HCT116 (cell line): Measurements from ENCODE around the gene FOXF1. TPM values are rescaled to one million over a fixed set of nuclear protein-coding genes. Genes with fewer than 3 reads are reported as not detected.

Experiments used
- ATAC-seq: fragments of 200-7000 bp; cut with Tn5 transposase; 2 replicates; pipeline ENCODE4 v1.9.1; 2020; ENCODE audit warnings: mild to moderate bottlenecking, moderate library complexity
- BruUV-seq: library from RNA; stranded (reverse); fragments of 400-500 nt; replicated peaks from 2 replicates; lab custom pipeline; 2021; lab: Mats Ljungman, UMichigan
- CTCF ChIA-PET: fragments of 300-600 bp; sonication (Branson Sonifier 250); formaldehyde crosslinking; loops from one replicate; lab custom pipeline; 2021; ENCODE audit warnings: antibody characterized with exemption; lab: Charles Lee
- POLR2A ChIA-PET: fragments of 300-600, 350-600 bp; sonication (Branson Sonifier 250); formaldehyde crosslinking; loops from one replicate; lab custom pipeline; 2021; ENCODE audit warnings: antibody characterized with exemption; lab: Charles Lee
- RAD21 ChIA-PET, 2 experiments: fragments of 300-600 bp; sonication (Branson Sonifier 250); formaldehyde crosslinking; loops; one replicate each; lab custom pipeline; 2023; ENCODE audit warnings: low total read pairs in 2 of 2; ENCODE audit not compliant: uncharacterized antibody in 2 of 2, unreplicated experiment in 2 of 2, low non-redundant PET in 1 of 2; lab: Charles Lee
- DNase-seq: peaks from one replicate; pipeline ENCODE4 v3.0.0-alpha.2; 2010; ENCODE audit warnings: low read depth, low spot score
- H2AFZ ChIP-seq: fragments of 200-600 bp; shearing (Covaris generic), sonication (generic); 2 replicates; pipeline ENCODE4 v1.6.1; 2017; ENCODE audit warnings: low read depth, mixed run types, mixed read lengths, antibody characterized with exemption, low read length; ENCODE audit not compliant: poor library complexity, severe bottlenecking
- H3K27ac ChIP-seq: 2 replicates; pipeline ENCODE4 v1.5.1; 2012; ENCODE audit warnings: low read depth, low read length
- H3K27me3 ChIP-seq: fragments of 200-600 bp; sonication (generic); 2 replicates; pipeline ENCODE4 v1.6.1; 2016; ENCODE audit warnings: mixed run types, low read length, mixed read lengths; ENCODE audit not compliant: insufficient read depth
- H3K36me3 ChIP-seq, 2 experiments: fragments of 200-500 bp in 1 of 2; fragments of 200-600 bp in 1 of 2; sonication (Bioruptor generic) in 1 of 2; sonication (generic) in 1 of 2; 2 replicates each; pipeline versions ENCODE4 v1.5.1 to v1.6.1; 2014 to 2016; ENCODE audit warnings: low read length in 2 of 2, inconsistent platforms in 1 of 2, mixed read lengths in 1 of 2, mixed run types in 1 of 2; ENCODE audit not compliant: insufficient read depth in 2 of 2, control insufficient read depth in 1 of 2
- H3K4me1 ChIP-seq, 2 experiments: fragments of 200-600 bp in 1 of 2; sonication (generic) in 1 of 2; 2 replicates each; pipeline versions ENCODE4 v1.5.1 to v1.6.1; 2012 to 2017; ENCODE audit warnings: low read length in 2 of 2, inconsistent platforms in 1 of 2, mild to moderate bottlenecking in 1 of 2, mixed read lengths in 1 of 2, mixed run types in 1 of 2, moderate library complexity in 1 of 2; ENCODE audit not compliant: insufficient read depth in 2 of 2, control insufficient read depth in 1 of 2
- H3K4me2 ChIP-seq: fragments of 200-600 bp; sonication (generic); 2 replicates; pipeline ENCODE4 v1.6.1; 2017; ENCODE audit warnings: mixed run types, low read length, mixed read lengths
- H3K4me3 ChIP-seq, 2 experiments: fragments of 200-600 bp in 1 of 2; sonication (generic) in 1 of 2; replicated peaks in 1 of 2; 2 replicates each; pipeline ENCODE4 v1.5.1; 2011 to 2016; ENCODE audit warnings: low read length in 2 of 2, control low read depth in 1 of 2, low read depth in 1 of 2, mild to moderate bottlenecking in 1 of 2, mixed read lengths in 1 of 2, mixed run types in 1 of 2
- H3K79me2 ChIP-seq: fragments of 200-600 bp; sonication (generic); 2 replicates; pipeline ENCODE4 v1.6.1; 2017; ENCODE audit warnings: mild to moderate bottlenecking, mixed run types, low read length, moderate library complexity, mixed read lengths; ENCODE audit not compliant: insufficient read depth
- H3K9ac ChIP-seq: fragments of 200-600 bp; sonication (generic); 2 replicates; pipeline ENCODE4 v1.6.1; 2016; ENCODE audit warnings: low read length, mixed read lengths
- H3K9me2 ChIP-seq: fragments of 200-600 bp; sonication (generic), shearing (Covaris generic); 2 replicates; pipeline ENCODE4 v1.6.1; 2017; ENCODE audit warnings: mixed run types, mild to moderate bottlenecking, moderate library complexity; ENCODE audit not compliant: insufficient read depth
- H3K9me3 ChIP-seq, 2 experiments: fragments of 200-500 bp in 1 of 2; fragments of 200-600 bp in 1 of 2; sonication (Bioruptor generic) in 1 of 2; sonication (generic) in 1 of 2; 2 replicates each; pipeline ENCODE4 v1.6.1; 2014 to 2017; ENCODE audit warnings: low read length in 2 of 2, mixed read lengths in 2 of 2, inconsistent platforms in 1 of 2, low read depth in 1 of 2, mild to moderate bottlenecking in 1 of 2, mixed run types in 1 of 2, moderate library complexity in 1 of 2; ENCODE audit not compliant: control insufficient read depth in 1 of 2, insufficient read depth in 1 of 2
- H4K20me1 ChIP-seq: fragments of 200-600 bp; sonication (generic), shearing (Covaris generic); 2 replicates; pipeline ENCODE4 v1.6.1; 2017; ENCODE audit warnings: mixed run types, mild to moderate bottlenecking, moderate library complexity; ENCODE audit not compliant: insufficient read depth
- EGR1 ChIP-seq: IDR thresholded peaks from 2 replicates; pipeline ENCODE4 v1.6.1; 2012; ENCODE audit warnings: low read depth
- ELF1 ChIP-seq: IDR thresholded peaks from 2 replicates; pipeline ENCODE4 v1.6.1; 2012; ENCODE audit warnings: low read depth, borderline replicate concordance
- EZH2 ChIP-seq: fragments of 200-600 bp; sonication (generic); IDR thresholded peaks from 2 replicates; pipeline ENCODE4 v1.6.1; 2017; ENCODE audit warnings: antibody characterized with exemption, mixed run types
- FOSL1 ChIP-seq: IDR thresholded peaks from 2 replicates; pipeline ENCODE4 v1.6.1; 2012; ENCODE audit warnings: low read depth
- JUND ChIP-seq: IDR thresholded peaks from 2 replicates; pipeline ENCODE4 v1.6.1; 2012
- POLR2A ChIP-seq: IDR thresholded peaks from 2 replicates; pipeline ENCODE4 v1.7.0; 2011; ENCODE audit warnings: borderline replicate concordance; ENCODE audit not compliant: insufficient read depth, insufficient read length; ENCODE audit errors: extremely low read depth
- SIN3A ChIP-seq: IDR thresholded peaks from 2 replicates; pipeline ENCODE4 v1.6.1; 2012; ENCODE audit warnings: low read depth
- SRF ChIP-seq: IDR thresholded peaks from 2 replicates; pipeline ENCODE4 v1.6.1; 2012; ENCODE audit warnings: low read depth
- TCF7L2 ChIP-seq: IDR thresholded peaks from 2 replicates; pipeline ENCODE4 v1.7.0; 2011; ENCODE audit warnings: borderline replicate concordance, inconsistent platforms; ENCODE audit not compliant: insufficient read depth, insufficient read length; ENCODE audit errors: extremely low read depth
- intact Hi-C: fragments of 100-400 bp; cut with micrococcal nuclease; formaldehyde crosslinking; loops from 2 replicates; pipeline ENCODE4 v1.10.0; 2022
- total RNA-seq: library from RNA; stranded (reverse); gene quantifications from one replicate; pipeline ENCODE4 v1.2.1, GENCODE V29; 2021; ENCODE audit not compliant: unreplicated experiment
- TF ChIP-seq, protein P1 (sequence below): IDR thresholded peaks from 2 replicates; pipeline ENCODE4 v1.6.1; 2012; ENCODE audit warnings: low read depth
- TF ChIP-seq, protein P2 (sequence below): IDR thresholded peaks from 2 replicates; pipeline ENCODE4 v1.6.1; 2011; ENCODE audit warnings: mild to moderate bottlenecking, low read length, moderate library complexity; ENCODE audit not compliant: insufficient replicate concordance; ENCODE audit errors: extremely low read depth
- TF ChIP-seq, protein P3 (sequence below): IDR thresholded peaks from 2 replicates; pipeline ENCODE4 v1.6.1; 2012
- TF ChIP-seq, protein P4 (sequence below): IDR thresholded peaks from 2 replicates; pipeline ENCODE4 v1.6.1; 2012

Gene FOXF1
- total RNA-seq, 1 experiment from 2014 or later, result 2.4 TPM

DNA sequence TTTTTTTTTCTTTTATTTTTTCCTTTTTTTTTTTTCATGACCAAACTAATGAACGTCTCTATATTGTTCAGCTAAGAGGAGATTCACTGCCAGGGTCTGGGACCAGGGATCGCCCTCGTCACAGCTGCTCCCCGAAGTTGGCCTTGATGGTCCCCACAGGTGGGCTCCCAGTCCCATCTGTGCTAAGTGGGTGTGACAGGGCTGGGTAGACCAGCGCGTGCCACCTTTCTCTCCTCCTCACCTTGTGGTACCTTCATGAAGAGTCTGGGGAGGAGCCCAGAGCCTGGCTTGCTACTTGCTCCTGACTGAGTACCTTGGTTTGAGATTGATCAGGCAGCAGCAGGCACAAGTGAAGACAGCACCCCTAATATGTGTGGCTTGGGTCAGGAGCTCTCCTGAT is 6.5 kb upstream of the FOXF1 start:
- no peak for ATAC-seq
- BruUV-seq, result no TSS peak
- H3K4me3 ChIP-seq, result no peak overlapping the region
- peaks cover 49% of the 10 kb centered on the region for H3K27me3 ChIP-seq
- POLR2A ChIA-PET, result no interaction called here
- no peak overlapping the region for H3K9ac ChIP-seq
- H3K36me3 ChIP-seq, result no peaks in the 10 kb centered on the region
- TF ChIP-seq SRF (no peak), POLR2A (no peak), EGR1 (no peak), ELF1 (no peak), JUND (no peak), FOSL1 (no peak), TCF7L2 (no peak), SIN3A (no peak), EZH2 (no peak)
- TF ChIP-seq, protein P1, sequence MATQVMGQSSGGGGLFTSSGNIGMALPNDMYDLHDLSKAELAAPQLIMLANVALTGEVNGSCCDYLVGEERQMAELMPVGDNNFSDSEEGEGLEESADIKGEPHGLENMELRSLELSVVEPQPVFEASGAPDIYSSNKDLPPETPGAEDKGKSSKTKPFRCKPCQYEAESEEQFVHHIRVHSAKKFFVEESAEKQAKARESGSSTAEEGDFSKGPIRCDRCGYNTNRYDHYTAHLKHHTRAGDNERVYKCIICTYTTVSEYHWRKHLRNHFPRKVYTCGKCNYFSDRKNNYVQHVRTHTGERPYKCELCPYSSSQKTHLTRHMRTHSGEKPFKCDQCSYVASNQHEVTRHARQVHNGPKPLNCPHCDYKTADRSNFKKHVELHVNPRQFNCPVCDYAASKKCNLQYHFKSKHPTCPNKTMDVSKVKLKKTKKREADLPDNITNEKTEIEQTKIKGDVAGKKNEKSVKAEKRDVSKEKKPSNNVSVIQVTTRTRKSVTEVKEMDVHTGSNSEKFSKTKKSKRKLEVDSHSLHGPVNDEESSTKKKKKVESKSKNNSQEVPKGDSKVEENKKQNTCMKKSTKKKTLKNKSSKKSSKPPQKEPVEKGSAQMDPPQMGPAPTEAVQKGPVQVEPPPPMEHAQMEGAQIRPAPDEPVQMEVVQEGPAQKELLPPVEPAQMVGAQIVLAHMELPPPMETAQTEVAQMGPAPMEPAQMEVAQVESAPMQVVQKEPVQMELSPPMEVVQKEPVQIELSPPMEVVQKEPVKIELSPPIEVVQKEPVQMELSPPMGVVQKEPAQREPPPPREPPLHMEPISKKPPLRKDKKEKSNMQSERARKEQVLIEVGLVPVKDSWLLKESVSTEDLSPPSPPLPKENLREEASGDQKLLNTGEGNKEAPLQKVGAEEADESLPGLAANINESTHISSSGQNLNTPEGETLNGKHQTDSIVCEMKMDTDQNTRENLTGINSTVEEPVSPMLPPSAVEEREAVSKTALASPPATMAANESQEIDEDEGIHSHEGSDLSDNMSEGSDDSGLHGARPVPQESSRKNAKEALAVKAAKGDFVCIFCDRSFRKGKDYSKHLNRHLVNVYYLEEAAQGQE, result no peak
- TF ChIP-seq, protein P2, sequence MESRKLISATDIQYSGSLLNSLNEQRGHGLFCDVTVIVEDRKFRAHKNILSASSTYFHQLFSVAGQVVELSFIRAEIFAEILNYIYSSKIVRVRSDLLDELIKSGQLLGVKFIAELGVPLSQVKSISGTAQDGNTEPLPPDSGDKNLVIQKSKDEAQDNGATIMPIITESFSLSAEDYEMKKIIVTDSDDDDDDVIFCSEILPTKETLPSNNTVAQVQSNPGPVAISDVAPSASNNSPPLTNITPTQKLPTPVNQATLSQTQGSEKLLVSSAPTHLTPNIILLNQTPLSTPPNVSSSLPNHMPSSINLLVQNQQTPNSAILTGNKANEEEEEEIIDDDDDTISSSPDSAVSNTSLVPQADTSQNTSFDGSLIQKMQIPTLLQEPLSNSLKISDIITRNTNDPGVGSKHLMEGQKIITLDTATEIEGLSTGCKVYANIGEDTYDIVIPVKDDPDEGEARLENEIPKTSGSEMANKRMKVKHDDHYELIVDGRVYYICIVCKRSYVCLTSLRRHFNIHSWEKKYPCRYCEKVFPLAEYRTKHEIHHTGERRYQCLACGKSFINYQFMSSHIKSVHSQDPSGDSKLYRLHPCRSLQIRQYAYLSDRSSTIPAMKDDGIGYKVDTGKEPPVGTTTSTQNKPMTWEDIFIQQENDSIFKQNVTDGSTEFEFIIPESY, result no peak
- TF ChIP-seq, protein P3, sequence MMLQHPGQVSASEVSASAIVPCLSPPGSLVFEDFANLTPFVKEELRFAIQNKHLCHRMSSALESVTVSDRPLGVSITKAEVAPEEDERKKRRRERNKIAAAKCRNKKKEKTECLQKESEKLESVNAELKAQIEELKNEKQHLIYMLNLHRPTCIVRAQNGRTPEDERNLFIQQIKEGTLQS, result no peak
- TF ChIP-seq, protein P4, sequence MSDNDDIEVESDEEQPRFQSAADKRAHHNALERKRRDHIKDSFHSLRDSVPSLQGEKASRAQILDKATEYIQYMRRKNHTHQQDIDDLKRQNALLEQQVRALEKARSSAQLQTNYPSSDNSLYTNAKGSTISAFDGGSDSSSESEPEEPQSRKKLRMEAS, result no peak
- TF ChIP-seq, all 23 proteins: peak for 0
- DNase-seq, result no peak
- H3K4me2 ChIP-seq, result no peak overlapping the region
- no peaks in the 10 kb centered on the region for H3K9me2 ChIP-seq
- H3K27ac ChIP-seq, result no peak overlapping the region
- no peaks in the 10 kb centered on the region for H3K9me3 ChIP-seq
- CTCF ChIA-PET, result interaction anchor here (1.2 kb wide), 1 partner anchor 251 kb away, joined by 3 read pairs; no protein-coding TSS in a partner anchor
- intact Hi-C loops, result no loop called here
- no peak overlapping the region for H2AFZ ChIP-seq
- H4K20me1 ChIP-seq, result no peaks in the 10 kb centered on the region
- peaks cover 4 to 8% of the 10 kb centered on the region in 2 experiments for H3K4me1 ChIP-seq
- H3K79me2 ChIP-seq, result no peaks in the 10 kb centered on the region
- RAD21 ChIA-PET, result no interaction called here
